Measurements from ENCODE around the gene RPS6KA2. TPM values are rescaled to one million over a fixed set of nuclear protein-coding genes. Genes with fewer than 3 reads are reported as not detected.

RPS6KA2 gene
- total and polyA plus RNA-seq, 2 experiments from 2014 or later, result 12.5 to 25.3 TPM

GRCh38 chr6:166388290-166389004, 238.6 kb downstream of the RPS6KA2 start (continued):
- TF ChIP-seq ZNF462 (CRISPR knock-in tag; IDR thresholded peaks at IDR 0.05), result no peak
- no peak for TF ChIP-seq NANOG (IDR thresholded peaks at IDR 0.05; ENCODE audit: borderline replicate concordance)
- no peak for TF ChIP-seq CREB1 (CRISPR knock-in tag; IDR thresholded peaks at IDR 0.05; ENCODE audit: low read depth)
- TF ChIP-seq, protein P1, sequence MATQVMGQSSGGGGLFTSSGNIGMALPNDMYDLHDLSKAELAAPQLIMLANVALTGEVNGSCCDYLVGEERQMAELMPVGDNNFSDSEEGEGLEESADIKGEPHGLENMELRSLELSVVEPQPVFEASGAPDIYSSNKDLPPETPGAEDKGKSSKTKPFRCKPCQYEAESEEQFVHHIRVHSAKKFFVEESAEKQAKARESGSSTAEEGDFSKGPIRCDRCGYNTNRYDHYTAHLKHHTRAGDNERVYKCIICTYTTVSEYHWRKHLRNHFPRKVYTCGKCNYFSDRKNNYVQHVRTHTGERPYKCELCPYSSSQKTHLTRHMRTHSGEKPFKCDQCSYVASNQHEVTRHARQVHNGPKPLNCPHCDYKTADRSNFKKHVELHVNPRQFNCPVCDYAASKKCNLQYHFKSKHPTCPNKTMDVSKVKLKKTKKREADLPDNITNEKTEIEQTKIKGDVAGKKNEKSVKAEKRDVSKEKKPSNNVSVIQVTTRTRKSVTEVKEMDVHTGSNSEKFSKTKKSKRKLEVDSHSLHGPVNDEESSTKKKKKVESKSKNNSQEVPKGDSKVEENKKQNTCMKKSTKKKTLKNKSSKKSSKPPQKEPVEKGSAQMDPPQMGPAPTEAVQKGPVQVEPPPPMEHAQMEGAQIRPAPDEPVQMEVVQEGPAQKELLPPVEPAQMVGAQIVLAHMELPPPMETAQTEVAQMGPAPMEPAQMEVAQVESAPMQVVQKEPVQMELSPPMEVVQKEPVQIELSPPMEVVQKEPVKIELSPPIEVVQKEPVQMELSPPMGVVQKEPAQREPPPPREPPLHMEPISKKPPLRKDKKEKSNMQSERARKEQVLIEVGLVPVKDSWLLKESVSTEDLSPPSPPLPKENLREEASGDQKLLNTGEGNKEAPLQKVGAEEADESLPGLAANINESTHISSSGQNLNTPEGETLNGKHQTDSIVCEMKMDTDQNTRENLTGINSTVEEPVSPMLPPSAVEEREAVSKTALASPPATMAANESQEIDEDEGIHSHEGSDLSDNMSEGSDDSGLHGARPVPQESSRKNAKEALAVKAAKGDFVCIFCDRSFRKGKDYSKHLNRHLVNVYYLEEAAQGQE (IDR thresholded peaks at IDR 0.05; ENCODE audit: unreplicated experiment), result no peak
- no peak for TF ChIP-seq STAT1 (IDR thresholded peaks at IDR 0.05; ENCODE audit: unreplicated experiment)
- no peak for TF ChIP-seq JUNB (IDR thresholded peaks at IDR 0.05; ENCODE audit: unreplicated experiment)
- TF ChIP-seq ZNF114 (CRISPR knock-in tag; IDR thresholded peaks at IDR 0.05), result no peak
- no peak for TF ChIP-seq EZH2 (IDR thresholded peaks at IDR 0.05; ENCODE audit: low read depth, unreplicated experiment)
